Kidney capillary endothelial cell (primary cell): ENCODE measurements around the gene RNASE9.
A peak's percentile ranks its signal among the peaks of the same experiment; 100 is the strongest.
"Not testable (repeated sequence)": the region's sequence is repeated elsewhere in the genome, so short reads cannot be mapped to it uniquely, and the experiment has no call there.

Source experiments
- DNase-seq: peaks from one replicate; pipeline ENCODE4 v3.0.0-alpha.2; 2018; ENCODE audit warnings: low spot score

The RNASE9 gene

GRCh38 chr14:20516921-20517320, 43.9 kb downstream of the RNASE9 start:
- DNase-seq, result peak; percentile 74

GRCh38 chr14:20515846-20516245, 45.0 kb downstream of the RNASE9 start:
- no peak for DNase-seq

- peak; percentile 66 for DNase-seq
These were observed 48.5 kb downstream of the RNASE9 start for GRCh38 chr14:20512177-20512905.

- DNase-seq, result no peak
These were observed 52.5 kb downstream of the RNASE9 start for GRCh38 chr14:20508367-20508766.

GRCh38 chr14:20507537-20507936, 53.3 kb downstream of the RNASE9 start:
- DNase-seq, result not testable (repeated sequence)

- DNase-seq, result not testable (repeated sequence)
These were observed 54.1 kb downstream of the RNASE9 start for GRCh38 chr14:20506752-20507151.

- not testable (repeated sequence) for DNase-seq
These were observed 54.6 kb downstream of the RNASE9 start for GRCh38 chr14:20506276-20506675.
